Endothelial cell of umbilical vein (primary cell): ENCODE results near the gene SEC22A. TPM values are rescaled to one million over a fixed set of nuclear protein-coding genes. Genes with fewer than 3 reads are reported as not detected.

Experiments used
- BruUV-seq: library from RNA; stranded (reverse); fragments of 400-500 nt; replicated peaks from 2 replicates; lab custom pipeline; 2021; lab: Mats Ljungman, UMichigan
- CTCF ChIA-PET: fragments of 300-600, 350-600 bp; sonication (Branson Sonifier 250); formaldehyde crosslinking; loops from one replicate; lab custom pipeline; 2021; ENCODE audit warnings: antibody characterized with exemption, inconsistent platforms; lab: Charles Lee
- POLR2A ChIA-PET: fragments of 300-600, 350-600 bp; sonication (Branson Sonifier 250); formaldehyde crosslinking; loops from one replicate; lab custom pipeline; 2021; ENCODE audit warnings: antibody characterized with exemption, inconsistent platforms; lab: Charles Lee
- DNase-seq: peaks from one replicate; pipeline ENCODE4 v3.0.0-alpha.2; 2011; ENCODE audit warnings: low read depth, low spot score
- FAIRE-seq: peaks from 2 replicates; lab custom pipeline; 2011; peaks lifted over from hg19 to GRCh38; lab: Jason Lieb, UNC
- H2AFZ ChIP-seq: 2 replicates; pipeline ENCODE4 v1.6.0; 2012; ENCODE audit warnings: low read depth, low read length, control low read depth, inconsistent platforms
- H3K27ac ChIP-seq: 2 replicates; pipeline ENCODE4 v1.5.1; 2011; ENCODE audit warnings: low read depth, mild to moderate bottlenecking, control low read depth, low read length, moderate library complexity; ENCODE audit not compliant: insufficient read depth
- H3K27me3 ChIP-seq, 2 experiments: 2 replicates each; pipeline versions ENCODE4 v1.6.0 to v1.6.1; 2011; ENCODE audit warnings: low read length in 2 of 2, mixed read lengths in 1 of 2; ENCODE audit not compliant: control insufficient read depth in 2 of 2, insufficient read depth in 2 of 2
- H3K36me3 ChIP-seq, 2 experiments: 2 replicates in 1 of 2; 3 replicates in 1 of 2; pipeline ENCODE4 v1.5.1; 2011; ENCODE audit warnings: low read length in 2 of 2, mild to moderate bottlenecking in 1 of 2, moderate library complexity in 1 of 2; ENCODE audit not compliant: control insufficient read depth in 2 of 2, insufficient read depth in 2 of 2; ENCODE audit errors: extremely low read depth in 1 of 2
- H3K4me1 ChIP-seq: 3 replicates; pipeline ENCODE4 v1.5.1; 2011; ENCODE audit warnings: mild to moderate bottlenecking, low read length; ENCODE audit not compliant: control insufficient read depth, insufficient read depth; ENCODE audit errors: extremely low read depth
- H3K4me2 ChIP-seq: 2 replicates; pipeline ENCODE4 v1.6.1; 2011; ENCODE audit warnings: low read length, control low read depth, mixed read lengths; ENCODE audit not compliant: insufficient read depth
- H3K4me3 ChIP-seq, 3 experiments: fragments of 200-600 bp in 1 of 3; sonication (generic), shearing (Covaris generic) in 1 of 3; replicated peaks in 1 of 3; 2 replicates each; pipeline ENCODE4 v1.5.1; 2011 to 2016; ENCODE audit warnings: control low read depth in 3 of 3, low read length in 3 of 3, mild to moderate bottlenecking in 2 of 3, inconsistent platforms in 1 of 3, low read depth in 1 of 3, moderate library complexity in 1 of 3; ENCODE audit not compliant: insufficient read depth in 1 of 3
- H3K79me2 ChIP-seq: 2 replicates; pipeline ENCODE4 v1.6.0; 2012; ENCODE audit warnings: low read length, inconsistent platforms; ENCODE audit not compliant: control insufficient read depth, insufficient read depth
- H3K9ac ChIP-seq: replicated peaks from 2 replicates; pipeline ENCODE3; 2011; ENCODE audit warnings: low read length, control low read depth; ENCODE audit not compliant: insufficient read depth; ENCODE audit errors: extremely low read depth
- H3K9me1 ChIP-seq: replicated peaks from 3 replicates; pipeline ENCODE4 v1.6.0; 2011; ENCODE audit warnings: mild to moderate bottlenecking, low read length; ENCODE audit not compliant: control insufficient read depth, insufficient read depth; ENCODE audit errors: extremely low read depth
- H3K9me3 ChIP-seq: replicated peaks from 2 replicates; pipeline ENCODE4 v1.5.1; 2012; ENCODE audit warnings: low read length, inconsistent platforms; ENCODE audit not compliant: control insufficient read depth, insufficient read depth
- H4K20me1 ChIP-seq: replicated peaks from 2 replicates; pipeline ENCODE3; 2011; ENCODE audit warnings: mild to moderate bottlenecking, low read length; ENCODE audit not compliant: control insufficient read depth, insufficient read depth; ENCODE audit errors: extremely low read depth
- CTCF ChIP-seq, 2 donors: IDR thresholded peaks; 1 replicate in 1 of 2; 2 replicates in 1 of 2; pipeline ENCODE4 v1.5.1; 2011; ENCODE audit warnings: low read length in 2 of 2, mild to moderate bottlenecking in 2 of 2, moderate library complexity in 2 of 2, control low read depth in 1 of 2, inconsistent platforms in 1 of 2, low read depth in 1 of 2; ENCODE audit not compliant: insufficient read depth in 1 of 2; ENCODE audit errors: extremely low read depth in 1 of 2
- EZH2 ChIP-seq: IDR thresholded peaks from 2 replicates; pipeline ENCODE4 v1.6.1; 2012; ENCODE audit warnings: borderline replicate concordance, low read depth, mild to moderate bottlenecking, moderate library complexity, low read length, inconsistent platforms; ENCODE audit not compliant: severe bottlenecking
- FOS ChIP-seq: IDR thresholded peaks from 2 replicates; pipeline ENCODE4 v1.6.1; 2011; ENCODE audit warnings: mild to moderate bottlenecking, low read length, moderate library complexity, borderline replicate concordance; ENCODE audit not compliant: insufficient read depth
- GATA2 ChIP-seq: IDR thresholded peaks from 2 replicates; pipeline ENCODE4 v1.7.0; 2011; ENCODE audit warnings: low read depth, mild to moderate bottlenecking, moderate library complexity, mixed read lengths, low read length; ENCODE audit not compliant: insufficient read length, insufficient read depth
- MAX ChIP-seq: IDR thresholded peaks from 2 replicates; pipeline ENCODE4 v1.6.1; 2011; ENCODE audit not compliant: insufficient read depth, insufficient read length
- MYC ChIP-seq: IDR thresholded peaks from one replicate; pipeline ENCODE4 v1.6.1; 2011; ENCODE audit warnings: mild to moderate bottlenecking, low read depth, low read length
- POLR2A ChIP-seq: IDR thresholded peaks from 2 replicates; pipeline ENCODE4 v1.6.1; 2012; ENCODE audit warnings: low read depth, mild to moderate bottlenecking, control low read depth, low read length
- POLR2AphosphoS5 ChIP-seq: IDR thresholded peaks from 2 replicates; pipeline ENCODE4 v1.6.1; 2012; ENCODE audit warnings: low read depth, mild to moderate bottlenecking, control low read depth, low read length, moderate library complexity; ENCODE audit not compliant: insufficient read depth
- dilution Hi-C: fragments of 300-500 bp; cut with MboI; formaldehyde crosslinking; loops from one replicate; pipeline ENCODE4 v1.15.0; 2019; ENCODE audit warnings: low sequenced_read_pairs; ENCODE audit not compliant: extremely low pct_ligation_motif_present
- intact Hi-C: fragments of 100-400 bp; cut with micrococcal nuclease; formaldehyde crosslinking; loops from one replicate; pipeline ENCODE4 v1.10.0; 2022
- polyA plus RNA-seq, 4 experiments: library from polyadenylated mRNA; depleted of rRNA in 3 of 4; stranded (reverse) in 3 of 4; unstranded in 1 of 4; fragments of >200 nt; gene quantifications; 2 replicates each; pipeline versions ENCODE4 v1.2.1 to v1.2.3, GENCODE V29; 2011 to 2012; ENCODE audit warnings: missing spikeins in 1 of 4
- total RNA-seq: library from RNA; stranded (reverse); gene quantifications from 2 replicates; pipeline ENCODE4 v1.2.3, GENCODE V29; 2021

Gene SEC22A
- total and polyA plus RNA-seq, 2 donors (not counting 3 experiments of a cell fraction or from before 2014, with no cell fraction given), result 20.1 to 26.8 TPM

GRCh38 chr3:123163141-123163540 is 38.6 kb upstream of the SEC22A start:
- BruUV-seq, result no TSS peak
- Histone ChIP-seq H3K4me1 (peaks cover 2% of the 10 kb centered on the region), H3K9me3 (no peaks in the 10 kb centered on the region), H3K4me3 (no peak overlapping the region), H3K36me3 (peaks cover 18 to 32% of the 10 kb centered on the region in 2 experiments), H3K9me1 (no peaks in the 10 kb centered on the region), H3K9ac (no peak overlapping the region), H3K4me2 (no peak overlapping the region), H2AFZ (no peak overlapping the region), H3K27ac (no peak overlapping the region), H4K20me1 (no peaks in the 10 kb centered on the region), H3K79me2 (no peaks in the 10 kb centered on the region), H3K27me3 (no peaks in the 10 kb centered on the region)
- CTCF ChIA-PET, result interaction anchor here (0.7 kb wide), 1 partner anchor 11 kb away, joined by 3 read pairs; no protein-coding TSS in a partner anchor
- intact Hi-C loops (no loop called here), dilution Hi-C loops (no loop called here)
- DNase-seq (no peak), FAIRE-seq (no peak)
- TF ChIP-seq EZH2 (no peak), MYC (no peak), POLR2A (no peak), CTCF (IDR thresholded peaks at IDR 0.05; ENCODE audit: extremely low read depth in 1 of 2, insufficient read depth in 1 of 2, low read depth in 1 of 2, low read length in 2 of 2) (no peak), FOS (no peak), GATA2 (no peak), MAX (no peak), POLR2AphosphoS5 (no peak)
- POLR2A ChIA-PET, result no interaction called here
